OCI-LY7 (cell line): ENCODE results near the gene CCDC68.

Experiments
- EZH2phosphoT487 ChIP-seq: fragments of 200-600 bp; sonication (generic); IDR thresholded peaks from 2 replicates; pipeline ENCODE4 v1.6.1; 2018; ENCODE audit warnings: low read depth, borderline replicate concordance, mild to moderate bottlenecking, mixed run types, antibody characterized with exemption, low read length, moderate library complexity, mixed read lengths
- TF ChIP-seq, protein P1 (sequence below): fragments of 200-600 bp; sonication (generic); conservative IDR thresholded peaks from 2 replicates; pipeline ENCODE4 v1.5.1; 2014; ENCODE audit warnings: mild to moderate bottlenecking, antibody characterized with exemption, low read length, moderate library complexity, mixed read lengths

- TF ChIP-seq, protein P1, sequence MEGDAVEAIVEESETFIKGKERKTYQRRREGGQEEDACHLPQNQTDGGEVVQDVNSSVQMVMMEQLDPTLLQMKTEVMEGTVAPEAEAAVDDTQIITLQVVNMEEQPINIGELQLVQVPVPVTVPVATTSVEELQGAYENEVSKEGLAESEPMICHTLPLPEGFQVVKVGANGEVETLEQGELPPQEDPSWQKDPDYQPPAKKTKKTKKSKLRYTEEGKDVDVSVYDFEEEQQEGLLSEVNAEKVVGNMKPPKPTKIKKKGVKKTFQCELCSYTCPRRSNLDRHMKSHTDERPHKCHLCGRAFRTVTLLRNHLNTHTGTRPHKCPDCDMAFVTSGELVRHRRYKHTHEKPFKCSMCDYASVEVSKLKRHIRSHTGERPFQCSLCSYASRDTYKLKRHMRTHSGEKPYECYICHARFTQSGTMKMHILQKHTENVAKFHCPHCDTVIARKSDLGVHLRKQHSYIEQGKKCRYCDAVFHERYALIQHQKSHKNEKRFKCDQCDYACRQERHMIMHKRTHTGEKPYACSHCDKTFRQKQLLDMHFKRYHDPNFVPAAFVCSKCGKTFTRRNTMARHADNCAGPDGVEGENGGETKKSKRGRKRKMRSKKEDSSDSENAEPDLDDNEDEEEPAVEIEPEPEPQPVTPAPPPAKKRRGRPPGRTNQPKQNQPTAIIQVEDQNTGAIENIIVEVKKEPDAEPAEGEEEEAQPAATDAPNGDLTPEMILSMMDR = no peak
- no peak for TF ChIP-seq EZH2phosphoT487
Observed at GRCh38 chr18:54975598-54975997, 16.3 kb upstream of the CCDC68 start.
